ENCODE measurements around the gene PRKRA.

DNA sequence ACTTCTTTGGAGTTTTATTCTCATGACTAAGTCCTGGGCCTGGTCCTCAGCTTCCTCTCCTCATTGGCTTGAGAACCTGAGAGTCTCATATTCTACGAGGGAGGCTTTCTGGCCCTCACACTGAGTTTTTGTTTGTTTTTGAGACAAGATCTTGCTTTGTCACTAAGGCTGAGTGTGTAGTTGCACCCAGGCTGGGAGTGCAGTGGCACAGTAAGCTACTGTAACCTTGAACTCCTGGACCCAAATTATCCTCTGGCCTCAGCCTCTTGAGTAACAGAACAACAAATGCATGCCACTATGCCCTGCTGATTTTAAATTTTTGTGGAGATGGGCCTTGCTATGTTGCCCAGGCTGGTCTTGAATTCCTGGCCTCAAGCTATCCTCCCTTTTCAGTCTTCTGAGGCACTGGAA lies 22.6 kb downstream of the PRKRA start:
- TF ChIP-seq, protein P1, sequence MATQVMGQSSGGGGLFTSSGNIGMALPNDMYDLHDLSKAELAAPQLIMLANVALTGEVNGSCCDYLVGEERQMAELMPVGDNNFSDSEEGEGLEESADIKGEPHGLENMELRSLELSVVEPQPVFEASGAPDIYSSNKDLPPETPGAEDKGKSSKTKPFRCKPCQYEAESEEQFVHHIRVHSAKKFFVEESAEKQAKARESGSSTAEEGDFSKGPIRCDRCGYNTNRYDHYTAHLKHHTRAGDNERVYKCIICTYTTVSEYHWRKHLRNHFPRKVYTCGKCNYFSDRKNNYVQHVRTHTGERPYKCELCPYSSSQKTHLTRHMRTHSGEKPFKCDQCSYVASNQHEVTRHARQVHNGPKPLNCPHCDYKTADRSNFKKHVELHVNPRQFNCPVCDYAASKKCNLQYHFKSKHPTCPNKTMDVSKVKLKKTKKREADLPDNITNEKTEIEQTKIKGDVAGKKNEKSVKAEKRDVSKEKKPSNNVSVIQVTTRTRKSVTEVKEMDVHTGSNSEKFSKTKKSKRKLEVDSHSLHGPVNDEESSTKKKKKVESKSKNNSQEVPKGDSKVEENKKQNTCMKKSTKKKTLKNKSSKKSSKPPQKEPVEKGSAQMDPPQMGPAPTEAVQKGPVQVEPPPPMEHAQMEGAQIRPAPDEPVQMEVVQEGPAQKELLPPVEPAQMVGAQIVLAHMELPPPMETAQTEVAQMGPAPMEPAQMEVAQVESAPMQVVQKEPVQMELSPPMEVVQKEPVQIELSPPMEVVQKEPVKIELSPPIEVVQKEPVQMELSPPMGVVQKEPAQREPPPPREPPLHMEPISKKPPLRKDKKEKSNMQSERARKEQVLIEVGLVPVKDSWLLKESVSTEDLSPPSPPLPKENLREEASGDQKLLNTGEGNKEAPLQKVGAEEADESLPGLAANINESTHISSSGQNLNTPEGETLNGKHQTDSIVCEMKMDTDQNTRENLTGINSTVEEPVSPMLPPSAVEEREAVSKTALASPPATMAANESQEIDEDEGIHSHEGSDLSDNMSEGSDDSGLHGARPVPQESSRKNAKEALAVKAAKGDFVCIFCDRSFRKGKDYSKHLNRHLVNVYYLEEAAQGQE (IDR thresholded peaks at IDR 0.05; ENCODE audit: insufficient read depth in 1 of 2, low read depth in 2 of 2, low read length in 2 of 2), result no peak
- no peak for TF ChIP-seq POLR2AphosphoS5 (IDR thresholded peaks at IDR 0.05; ENCODE audit: low read depth, low read length)
- TF ChIP-seq TAF1 (IDR thresholded peaks at IDR 0.05; ENCODE audit: borderline replicate concordance, insufficient read depth, low read length), result no peak
- TF ChIP-seq SIN3A (IDR thresholded peaks at IDR 0.05; ENCODE audit: borderline replicate concordance, insufficient read depth, low read length), result no peak
